ENCODE data around the gene ACOX3.

The ACOX3 gene

GRCh38 chr4:8369426-8370105 is 71.0 kb downstream of the ACOX3 start:
- no peaks in the 10 kb centered on the region for H3K9me3 ChIP-seq (ENCODE audit: control insufficient read depth, low read length)
- H3K4me1 ChIP-seq (ENCODE audit: control insufficient read depth, insufficient read depth, low read length), result no peaks in the 10 kb centered on the region
- H3K4me3 ChIP-seq (ENCODE audit: low read length), result no peak overlapping the region
- H3K9ac ChIP-seq (ENCODE audit: low read length), result no peak overlapping the region
- H3K36me3 ChIP-seq (ENCODE audit: control insufficient read depth, insufficient read depth, low read length, severe bottlenecking), result peaks cover 10% of the 10 kb centered on the region
- no peaks in the 10 kb centered on the region for H3K27me3 ChIP-seq (replicated peaks; ENCODE audit: control insufficient read depth, insufficient read depth, low read length)
- no peak for DNase-seq (ENCODE audit: low read depth)

GRCh38 chr4:8368998-8369397 is 71.5 kb downstream of the ACOX3 start:
- peaks cover 10% of the 10 kb centered on the region for H3K36me3 ChIP-seq (ENCODE audit: control insufficient read depth, insufficient read depth, low read length, severe bottlenecking)
- no peak for DNase-seq (ENCODE audit: low read depth)
- H3K9me3 ChIP-seq (ENCODE audit: control insufficient read depth, low read length), result no peaks in the 10 kb centered on the region
- no peak overlapping the region for H3K9ac ChIP-seq (ENCODE audit: low read length)
- no peaks in the 10 kb centered on the region for H3K27me3 ChIP-seq (replicated peaks; ENCODE audit: control insufficient read depth, insufficient read depth, low read length)
- no peaks in the 10 kb centered on the region for H3K4me1 ChIP-seq (ENCODE audit: control insufficient read depth, insufficient read depth, low read length)
- no peak overlapping the region for H3K4me3 ChIP-seq (ENCODE audit: low read length)

DNA sequence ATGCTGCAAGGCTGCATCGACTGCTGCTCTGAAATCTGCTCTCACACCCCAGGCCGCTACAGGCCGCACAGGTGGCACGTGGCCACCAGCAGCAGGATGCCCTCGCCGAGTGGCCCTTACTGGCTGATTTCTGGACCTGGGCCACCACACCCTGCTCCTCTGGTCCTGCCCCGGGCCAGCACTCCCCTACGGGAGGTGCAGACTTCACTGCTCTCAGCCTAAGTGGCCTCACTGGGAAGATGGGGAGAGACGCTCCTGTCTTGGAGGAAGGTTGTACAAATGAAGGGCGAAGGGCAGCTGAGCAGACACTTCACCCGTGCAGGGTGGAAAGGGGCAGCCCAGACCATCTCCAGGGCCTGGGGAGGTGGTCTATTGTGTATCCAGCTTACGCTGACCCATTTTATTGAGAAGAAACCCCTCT is 72.5 kb downstream of the ACOX3 start:
- no peaks in the 10 kb centered on the region for H3K27me3 ChIP-seq (replicated peaks; ENCODE audit: control insufficient read depth, insufficient read depth, low read length)
- DNase-seq (ENCODE audit: low read depth), result no peak
- H3K9ac ChIP-seq (ENCODE audit: low read length), result no peak overlapping the region
- H3K9me3 ChIP-seq (ENCODE audit: control insufficient read depth, low read length), result no peaks in the 10 kb centered on the region
- H3K4me1 ChIP-seq (ENCODE audit: control insufficient read depth, insufficient read depth, low read length), result no peaks in the 10 kb centered on the region
- H3K4me3 ChIP-seq (ENCODE audit: low read length), result no peak overlapping the region
- peaks cover 6% of the 10 kb centered on the region for H3K36me3 ChIP-seq (ENCODE audit: control insufficient read depth, insufficient read depth, low read length, severe bottlenecking)

DNA sequence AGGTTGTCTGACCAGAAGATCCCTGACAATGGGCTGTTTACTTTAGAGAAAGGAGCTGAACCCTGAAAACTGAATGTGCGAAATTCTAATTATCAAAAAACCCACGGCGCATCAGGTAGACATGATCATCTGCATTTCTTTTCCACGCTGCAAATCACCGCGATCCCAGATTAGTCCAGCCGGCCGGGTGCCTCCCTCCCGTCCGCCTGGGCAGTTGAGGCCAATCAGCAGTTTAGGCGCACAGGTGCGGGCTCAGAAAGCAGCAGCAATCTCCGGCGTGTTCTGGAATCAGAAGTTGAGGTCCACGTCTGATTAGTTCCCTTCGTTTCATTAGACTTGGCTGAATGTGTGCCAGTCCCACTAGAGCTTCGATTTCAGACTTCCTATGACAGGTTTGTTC is 73.9 kb downstream of the ACOX3 start:
- H3K4me3 ChIP-seq (ENCODE audit: low read length), result no peak overlapping the region
- peaks cover 6% of the 10 kb centered on the region for H3K36me3 ChIP-seq (ENCODE audit: control insufficient read depth, insufficient read depth, low read length, severe bottlenecking)
- no peak overlapping the region for H3K9ac ChIP-seq (ENCODE audit: low read length)
- no peaks in the 10 kb centered on the region for H3K27me3 ChIP-seq (replicated peaks; ENCODE audit: control insufficient read depth, insufficient read depth, low read length)
- H3K4me1 ChIP-seq (ENCODE audit: control insufficient read depth, insufficient read depth, low read length), result no peaks in the 10 kb centered on the region
- H3K9me3 ChIP-seq (ENCODE audit: control insufficient read depth, low read length), result peaks cover 9% of the 10 kb centered on the region
- DNase-seq (ENCODE audit: low read depth), result no peak

DNA sequence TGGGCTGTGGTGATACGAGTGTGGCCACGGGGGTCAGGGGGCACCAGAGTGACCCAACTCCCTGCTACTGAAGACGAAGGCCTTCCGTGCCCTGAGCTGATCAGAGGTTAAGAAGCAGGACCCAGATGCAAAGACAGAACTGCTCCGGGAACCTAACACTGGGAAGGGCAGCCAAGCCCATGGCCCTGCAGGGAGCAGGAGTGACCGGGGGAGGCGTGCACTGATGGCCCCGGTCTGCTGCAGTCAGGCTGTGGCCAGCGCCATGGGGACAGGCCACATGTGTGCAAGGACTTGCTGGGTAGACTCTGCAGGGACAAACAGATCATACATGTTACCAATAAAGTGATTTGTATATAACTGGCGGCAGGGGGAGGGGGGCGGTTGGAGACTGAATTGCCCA is 74.6 kb downstream of the ACOX3 start:
- Histone ChIP-seq H3K4me3 (ENCODE audit: low read length) (no peak overlapping the region), H3K27me3 (replicated peaks; ENCODE audit: control insufficient read depth, insufficient read depth, low read length) (no peaks in the 10 kb centered on the region), H3K9me3 (ENCODE audit: control insufficient read depth, low read length) (peaks cover 9% of the 10 kb centered on the region), H3K4me1 (ENCODE audit: control insufficient read depth, insufficient read depth, low read length) (no peaks in the 10 kb centered on the region), H3K9ac (ENCODE audit: low read length) (no peak overlapping the region), H3K36me3 (ENCODE audit: control insufficient read depth, insufficient read depth, low read length, severe bottlenecking) (peaks cover 6% of the 10 kb centered on the region)
- DNase-seq (ENCODE audit: low read depth), result no peak

DNA sequence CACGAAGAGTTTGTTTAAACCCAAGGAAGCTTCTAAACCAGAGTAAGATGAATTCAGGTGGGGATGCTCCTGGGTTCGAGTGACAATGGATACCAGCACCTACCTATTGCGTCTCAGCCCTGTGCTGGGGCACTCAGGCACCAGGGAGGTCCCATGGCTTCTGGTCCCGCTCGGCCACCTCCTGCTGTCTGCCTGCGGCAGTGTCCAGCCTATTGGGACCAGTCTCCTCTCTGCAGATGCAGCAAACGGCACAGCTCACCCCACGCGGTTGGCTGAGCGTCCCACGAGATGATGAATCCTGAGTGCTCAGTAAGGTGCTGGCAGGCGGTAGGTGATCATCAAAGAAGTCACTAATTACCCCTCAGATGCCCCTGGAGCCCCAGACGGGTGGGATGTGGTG is 75.2 kb downstream of the ACOX3 start:
- Histone ChIP-seq H3K4me3 (ENCODE audit: low read length) (no peak overlapping the region), H3K36me3 (ENCODE audit: control insufficient read depth, insufficient read depth, low read length, severe bottlenecking) (peaks cover 6% of the 10 kb centered on the region), H3K4me1 (ENCODE audit: control insufficient read depth, insufficient read depth, low read length) (no peaks in the 10 kb centered on the region), H3K9ac (ENCODE audit: low read length) (no peak overlapping the region), H3K27me3 (replicated peaks; ENCODE audit: control insufficient read depth, insufficient read depth, low read length) (no peaks in the 10 kb centered on the region), H3K9me3 (ENCODE audit: control insufficient read depth, low read length) (peaks cover 9% of the 10 kb centered on the region)
- DNase-seq (ENCODE audit: low read depth), result no peak

DNA sequence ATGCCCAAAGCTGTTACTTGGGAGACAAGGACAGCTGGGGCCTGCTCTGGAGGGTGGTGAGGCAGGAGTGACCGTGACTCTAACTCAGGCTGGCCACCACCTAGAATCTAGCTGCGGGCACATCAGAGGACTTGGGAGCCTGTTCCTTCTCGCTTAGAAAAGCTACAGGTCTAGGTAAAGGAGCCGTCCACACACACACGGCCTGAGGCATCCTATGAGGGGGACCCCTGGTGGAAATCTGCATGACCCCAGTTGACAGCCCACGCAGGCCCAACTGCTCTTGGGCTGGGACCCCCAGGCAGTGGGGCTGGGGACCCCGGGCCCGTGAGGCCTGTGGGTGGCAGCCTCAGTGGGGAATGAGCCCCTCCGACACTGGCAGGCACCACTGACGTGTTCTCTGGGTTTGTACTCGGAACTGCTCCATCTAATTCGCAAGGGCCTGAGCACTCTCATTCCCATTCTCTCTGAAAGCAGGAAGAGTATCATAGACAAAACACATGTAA is 75.6 kb downstream of the ACOX3 start:
- Histone ChIP-seq H3K9ac (ENCODE audit: low read length) (no peak overlapping the region), H3K9me3 (ENCODE audit: control insufficient read depth, low read length) (peaks cover 9% of the 10 kb centered on the region), H3K4me1 (ENCODE audit: control insufficient read depth, insufficient read depth, low read length) (no peaks in the 10 kb centered on the region), H3K36me3 (ENCODE audit: control insufficient read depth, insufficient read depth, low read length, severe bottlenecking) (peaks cover 6% of the 10 kb centered on the region), H3K4me3 (ENCODE audit: low read length) (no peak overlapping the region), H3K27me3 (replicated peaks; ENCODE audit: control insufficient read depth, insufficient read depth, low read length) (no peaks in the 10 kb centered on the region)
- no peak for DNase-seq (ENCODE audit: low read depth)

DNA sequence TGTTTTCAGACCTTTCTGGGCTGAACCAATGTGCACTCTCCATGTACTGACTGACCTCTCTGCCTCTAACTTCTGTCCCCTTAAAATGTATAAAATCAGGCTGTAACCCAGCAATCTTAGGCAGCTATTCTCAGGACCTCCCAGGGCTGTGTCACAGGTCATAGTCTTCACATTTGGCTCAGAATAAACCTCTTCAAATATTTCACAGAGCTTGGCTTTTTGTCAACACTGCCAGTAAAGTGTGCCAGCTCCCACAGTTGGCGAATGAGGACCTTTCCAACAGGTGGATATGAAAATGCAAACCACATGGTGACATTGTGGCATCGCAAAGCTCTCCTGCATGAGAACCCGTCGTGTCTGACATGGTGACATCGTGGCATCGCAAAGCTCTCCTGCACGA is 76.4 kb downstream of the ACOX3 start:
- Histone ChIP-seq H3K4me3 (ENCODE audit: low read length) (no peak overlapping the region), H3K36me3 (ENCODE audit: control insufficient read depth, insufficient read depth, low read length, severe bottlenecking) (peaks cover 6% of the 10 kb centered on the region)

GRCh38 chr4:8362483-8362882 is 78.0 kb downstream of the ACOX3 start:
- Histone ChIP-seq H3K4me3 (ENCODE audit: low read length) (no peak overlapping the region), H3K27me3 (replicated peaks; ENCODE audit: control insufficient read depth, insufficient read depth, low read length) (no peaks in the 10 kb centered on the region), H3K4me1 (ENCODE audit: control insufficient read depth, insufficient read depth, low read length) (no peaks in the 10 kb centered on the region), H3K9ac (ENCODE audit: low read length) (no peak overlapping the region), H3K36me3 (ENCODE audit: control insufficient read depth, insufficient read depth, low read length, severe bottlenecking) (peaks cover 6% of the 10 kb centered on the region), H3K9me3 (ENCODE audit: control insufficient read depth, low read length) (peaks cover 9% of the 10 kb centered on the region)
- DNase-seq (ENCODE audit: low read depth), result peak; percentile 12

More for the DNA sequence above, 76.4 kb downstream of the ACOX3 start:
- no peaks in the 10 kb centered on the region for H3K27me3 ChIP-seq (replicated peaks; ENCODE audit: control insufficient read depth, insufficient read depth, low read length)
- peaks cover 9% of the 10 kb centered on the region for H3K9me3 ChIP-seq (ENCODE audit: control insufficient read depth, low read length)
- no peaks in the 10 kb centered on the region for H3K4me1 ChIP-seq (ENCODE audit: control insufficient read depth, insufficient read depth, low read length)
- H3K9ac ChIP-seq (ENCODE audit: low read length), result no peak overlapping the region
- DNase-seq (ENCODE audit: low read depth), result no peak

DNA sequence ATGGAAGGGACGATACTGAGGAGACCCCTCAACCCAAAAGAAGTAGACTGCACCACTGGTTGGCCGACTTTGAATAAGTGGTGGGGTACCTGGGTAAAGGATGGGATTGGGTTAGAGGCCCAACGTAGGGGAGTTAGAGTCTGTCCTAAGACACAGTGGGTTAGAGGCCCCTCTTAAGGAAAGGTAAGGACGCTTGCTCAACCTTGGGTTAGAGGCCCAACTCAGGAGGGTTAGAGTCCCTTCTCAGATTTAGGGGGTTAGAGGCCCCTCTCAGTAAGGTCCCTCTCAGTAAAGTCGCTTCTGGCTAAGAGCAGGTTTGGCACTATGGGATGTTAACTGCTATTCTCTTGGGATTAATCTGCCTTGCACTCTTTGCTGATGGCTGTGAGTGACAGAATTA is 81.3 kb downstream of the ACOX3 start:
- peaks cover 9% of the 10 kb centered on the region for H3K9me3 ChIP-seq (ENCODE audit: control insufficient read depth, low read length)
- no peak for DNase-seq (ENCODE audit: low read depth)
- no peaks in the 10 kb centered on the region for H3K4me1 ChIP-seq (ENCODE audit: control insufficient read depth, insufficient read depth, low read length)
- no peak overlapping the region for H3K9ac ChIP-seq (ENCODE audit: low read length)
- no peaks in the 10 kb centered on the region for H3K27me3 ChIP-seq (replicated peaks; ENCODE audit: control insufficient read depth, insufficient read depth, low read length)
- H3K36me3 ChIP-seq (ENCODE audit: control insufficient read depth, insufficient read depth, low read length, severe bottlenecking), result no peaks in the 10 kb centered on the region
- H3K4me3 ChIP-seq (ENCODE audit: low read length), result no peak overlapping the region

- peaks cover 3% of the 10 kb centered on the region for H3K27me3 ChIP-seq (replicated peaks; ENCODE audit: control insufficient read depth, insufficient read depth, low read length)
- H3K36me3 ChIP-seq (ENCODE audit: control insufficient read depth, insufficient read depth, low read length, severe bottlenecking), result no peaks in the 10 kb centered on the region
- no peak overlapping the region for H3K4me3 ChIP-seq (ENCODE audit: low read length)
- peaks cover 3% of the 10 kb centered on the region for H3K9me3 ChIP-seq (ENCODE audit: control insufficient read depth, low read length)
- no peak for DNase-seq (ENCODE audit: low read depth)
- H3K9ac ChIP-seq (ENCODE audit: low read length), result no peak overlapping the region
- peaks cover 8% of the 10 kb centered on the region for H3K4me1 ChIP-seq (ENCODE audit: control insufficient read depth, insufficient read depth, low read length)
These were observed 83.7 kb downstream of the ACOX3 start for GRCh38 chr4:8356856-8357255.

Measured in adipocyte (in vitro differentiated cells).